Body of pancreas (tissue), 4 donors: ENCODE results near the gene TSC22D4.
"Not testable (repeated sequence)": the region's sequence is repeated elsewhere in the genome, so short reads cannot be mapped to it uniquely, and the experiment has no call there.

Source experiments
- POLR2A ChIP-seq, 3 donors: fragments of 450-650 bp; IDR thresholded peaks; one replicate each; pipeline ENCODE4 v1.6.1; 2016; ENCODE audit warnings: antibody characterized with exemption in 3 of 3, mild to moderate bottlenecking in 2 of 3
- TF ChIP-seq, protein P1 (sequence below), 7 experiments: fragments of 450-650 bp in 4 of 7; fragments of 200-600 bp in 3 of 7; sonication (generic) in 3 of 7; IDR thresholded peaks; one replicate each; pipeline ENCODE4 v1.5.1; 2016 to 2019; ENCODE audit warnings: antibody characterized with exemption in 7 of 7

DNA sequence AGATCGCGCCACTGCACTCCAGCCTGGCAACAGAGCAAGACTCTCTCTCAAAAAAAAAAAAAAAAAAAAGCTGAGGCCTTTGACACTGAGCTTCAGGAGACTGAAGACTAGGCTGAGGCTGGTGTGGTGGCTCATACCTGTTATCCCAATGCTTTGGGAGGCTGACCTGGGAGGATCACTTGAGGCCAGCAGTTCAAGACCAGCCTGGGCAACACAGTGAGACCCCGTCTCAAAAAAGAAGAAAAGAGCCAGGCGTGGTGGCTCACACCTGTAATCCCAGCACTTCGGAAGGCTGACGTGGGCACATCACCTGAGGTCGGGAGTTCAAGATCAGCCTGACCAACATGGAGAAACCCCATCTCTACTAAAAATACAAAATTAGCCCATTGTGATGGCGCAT is 31.7 kb downstream of the TSC22D4 start:
- TF ChIP-seq, protein P1, sequence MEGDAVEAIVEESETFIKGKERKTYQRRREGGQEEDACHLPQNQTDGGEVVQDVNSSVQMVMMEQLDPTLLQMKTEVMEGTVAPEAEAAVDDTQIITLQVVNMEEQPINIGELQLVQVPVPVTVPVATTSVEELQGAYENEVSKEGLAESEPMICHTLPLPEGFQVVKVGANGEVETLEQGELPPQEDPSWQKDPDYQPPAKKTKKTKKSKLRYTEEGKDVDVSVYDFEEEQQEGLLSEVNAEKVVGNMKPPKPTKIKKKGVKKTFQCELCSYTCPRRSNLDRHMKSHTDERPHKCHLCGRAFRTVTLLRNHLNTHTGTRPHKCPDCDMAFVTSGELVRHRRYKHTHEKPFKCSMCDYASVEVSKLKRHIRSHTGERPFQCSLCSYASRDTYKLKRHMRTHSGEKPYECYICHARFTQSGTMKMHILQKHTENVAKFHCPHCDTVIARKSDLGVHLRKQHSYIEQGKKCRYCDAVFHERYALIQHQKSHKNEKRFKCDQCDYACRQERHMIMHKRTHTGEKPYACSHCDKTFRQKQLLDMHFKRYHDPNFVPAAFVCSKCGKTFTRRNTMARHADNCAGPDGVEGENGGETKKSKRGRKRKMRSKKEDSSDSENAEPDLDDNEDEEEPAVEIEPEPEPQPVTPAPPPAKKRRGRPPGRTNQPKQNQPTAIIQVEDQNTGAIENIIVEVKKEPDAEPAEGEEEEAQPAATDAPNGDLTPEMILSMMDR (IDR thresholded peaks at IDR 0.05) = not testable (repeated sequence)
- TF ChIP-seq POLR2A (IDR thresholded peaks at IDR 0.05) = not testable (repeated sequence)
